Stimulated activated CD4-positive, alpha-beta T cell treated with anti-CD3 and anti-CD28 coated beads, Interleukin-2, amount 100 ng/mL, for 24 hours (primary cell): ENCODE data around the gene DTWD2.
A peak's percentile ranks its signal among the peaks of the same experiment; 100 is the strongest.
"Not testable (repeated sequence)": the region's sequence is repeated elsewhere in the genome, so short reads cannot be mapped to it uniquely, and the experiment has no call there.

Source experiments
- DNase-seq, 2 donors: peaks; one replicate each; pipeline ENCODE4 v3.0.0-alpha.2; 2020

DTWD2 gene

DNA sequence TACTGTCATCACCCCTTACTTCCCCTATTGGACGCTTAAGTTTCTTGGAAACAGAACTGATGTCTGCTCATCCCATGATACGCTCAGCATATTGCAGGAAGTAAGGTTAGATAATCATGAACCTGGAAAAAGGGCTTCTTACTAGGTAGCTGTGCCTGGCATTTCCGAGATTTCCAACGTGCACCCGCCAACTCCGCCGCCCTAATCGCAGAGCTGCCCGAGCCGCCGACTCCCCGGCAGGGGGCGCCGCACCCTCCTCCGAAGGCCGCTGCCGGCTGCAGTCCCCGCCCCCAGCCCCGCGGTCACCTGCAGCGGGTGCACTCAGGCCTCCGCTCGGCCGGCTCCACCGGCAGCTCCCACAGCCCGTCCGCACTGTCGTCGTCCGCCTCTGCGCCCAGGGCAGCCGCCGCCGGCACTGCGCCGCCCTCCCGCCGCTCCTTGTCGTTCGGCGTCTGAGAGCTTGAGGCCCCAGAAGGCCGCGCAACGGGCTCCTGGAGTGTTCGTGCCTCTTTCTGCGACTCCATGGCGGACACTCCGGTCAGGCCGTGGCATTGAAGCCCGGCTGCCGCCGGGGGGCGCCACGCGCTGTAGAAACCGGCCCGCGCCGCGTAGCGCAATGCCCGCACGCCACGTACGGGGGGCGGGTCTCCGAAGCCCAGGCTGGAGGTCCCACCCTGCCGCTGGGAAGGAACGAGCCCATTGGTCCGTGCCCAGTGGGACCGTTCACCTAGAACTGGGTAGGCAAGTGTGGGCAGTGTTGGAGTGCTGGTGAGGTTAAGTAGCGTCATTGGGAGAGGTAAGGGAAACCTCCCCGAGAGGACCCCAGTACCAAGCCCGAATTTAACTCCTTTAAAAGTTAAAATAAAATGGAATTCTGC is at the start of gene DTWD2:
Gene DTWD2, minus strand, starts transcription at position 560 of the 878 bp plus-strand sequence. Its CDS starts 36 bp downstream, at position 524.
- peak; percentile 93 to 95 for DNase-seq

DNA sequence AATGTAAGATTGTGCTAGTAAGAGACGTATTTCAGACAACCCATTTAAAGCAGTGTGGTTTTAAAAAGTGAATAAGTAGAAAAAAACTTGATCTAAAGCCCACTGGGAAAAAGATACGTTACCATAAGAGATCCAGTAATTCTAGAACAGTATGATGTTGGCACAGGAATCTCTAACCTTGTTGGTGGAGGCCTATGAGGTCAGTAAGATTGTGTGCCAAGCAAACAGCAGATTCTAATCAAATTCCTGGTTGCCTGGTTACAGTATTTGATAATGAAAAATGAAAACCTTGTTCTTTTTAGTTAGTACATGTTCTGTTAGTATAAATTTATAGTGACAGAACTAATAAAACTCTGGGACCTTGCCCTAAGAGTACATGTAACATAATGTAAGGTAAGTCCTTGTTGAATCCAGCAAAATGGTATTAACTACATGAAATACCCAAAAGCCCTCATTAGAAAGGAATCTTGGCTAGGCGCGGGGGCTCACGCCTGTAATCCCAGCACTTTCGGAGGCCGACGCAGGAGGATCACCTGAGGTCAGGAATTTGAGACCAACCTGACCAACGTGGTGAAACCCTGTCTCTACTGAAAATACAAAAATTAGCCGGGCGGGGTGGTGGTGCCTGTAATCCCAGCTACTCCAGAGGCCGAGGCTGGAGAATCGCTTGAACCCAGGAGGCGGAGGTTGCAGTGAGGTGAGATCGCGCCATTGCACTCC is 49.3 kb upstream of the DTWD2 start:
- no peak for DNase-seq

DNA sequence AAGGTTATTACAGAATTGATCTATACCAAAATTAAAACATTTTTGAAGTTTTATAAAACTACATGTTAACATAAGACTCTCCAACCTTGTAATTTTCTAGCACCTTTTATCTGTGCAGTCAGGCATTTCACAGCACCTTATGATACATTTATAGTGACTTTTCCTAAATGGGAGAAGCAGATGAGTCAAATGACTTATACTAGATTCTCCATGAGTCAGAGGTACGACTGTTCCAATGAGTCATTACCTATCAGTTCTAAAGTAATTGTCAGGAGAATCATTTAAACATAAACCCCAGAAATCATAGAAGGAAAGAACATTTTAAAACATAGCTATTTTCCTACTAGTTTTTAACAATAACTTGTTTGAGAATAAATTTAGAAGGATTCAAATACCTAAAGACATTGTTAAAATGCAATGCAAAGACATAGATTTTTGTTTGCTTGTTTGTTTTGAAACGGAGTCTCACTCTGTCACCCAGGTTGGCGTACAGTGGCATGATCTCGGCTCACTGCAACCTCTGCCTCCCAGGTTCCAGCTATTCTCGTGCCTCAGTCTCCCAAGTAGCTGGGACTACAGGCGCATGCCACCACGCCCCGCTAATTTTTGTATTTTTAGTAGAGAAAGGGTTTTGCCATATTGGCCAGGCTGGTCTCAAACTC is 47.9 kb upstream of the DTWD2 start:
- no peak for DNase-seq

DNA sequence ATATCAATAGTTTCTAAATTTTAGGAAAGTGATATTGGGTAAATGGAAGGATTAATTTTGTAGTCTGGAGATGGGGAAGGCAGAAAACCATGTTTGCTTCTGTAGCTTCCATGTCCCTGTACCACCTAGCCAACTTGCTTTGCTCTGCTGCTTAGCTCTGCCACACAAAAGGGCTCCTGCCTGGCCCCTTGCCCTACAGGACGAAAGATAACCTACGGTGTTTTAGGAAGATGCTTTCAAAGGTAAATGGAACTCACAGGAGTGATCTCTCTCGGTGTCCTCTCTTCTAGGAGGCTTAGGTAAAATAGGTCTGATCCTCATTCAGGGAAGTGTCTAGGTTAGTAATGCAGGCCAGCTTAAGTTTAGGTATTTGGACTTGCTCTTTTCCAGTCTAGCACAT is 44.8 kb upstream of the DTWD2 start:
- no peak for DNase-seq

GRCh38 chr5:119032656-119033055 is 44.3 kb upstream of the DTWD2 start:
- no peak for DNase-seq

DNA sequence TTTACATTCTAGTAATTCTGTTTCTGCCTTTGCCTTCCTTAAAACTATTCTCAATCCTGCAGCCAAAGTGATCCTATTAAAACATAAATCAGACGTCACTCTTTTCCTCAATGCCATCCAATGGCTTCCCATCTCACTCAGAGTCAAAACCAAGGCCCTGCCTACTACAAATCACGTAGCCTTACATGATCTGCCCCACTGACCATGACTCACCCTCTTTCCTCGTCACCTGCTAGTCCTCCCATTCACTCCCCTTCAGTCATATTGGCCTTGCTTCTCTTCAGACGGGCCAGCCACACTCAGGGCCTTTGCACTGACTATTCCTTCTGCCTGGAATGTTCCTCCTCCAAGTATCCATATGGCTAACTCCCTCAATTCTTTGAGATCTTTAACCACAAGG is 43.6 kb upstream of the DTWD2 start:
- peak in 1 of 2 donors; percentile 18 for DNase-seq

GRCh38 chr5:119031011-119031886 is 42.9 kb upstream of the DTWD2 start:
- no peak for DNase-seq

GRCh38 chr5:119028575-119028974 is 40.2 kb upstream of the DTWD2 start:
- no peak for DNase-seq

GRCh38 chr5:119022773-119023172 is 34.4 kb upstream of the DTWD2 start:
- no peak for DNase-seq

DNA sequence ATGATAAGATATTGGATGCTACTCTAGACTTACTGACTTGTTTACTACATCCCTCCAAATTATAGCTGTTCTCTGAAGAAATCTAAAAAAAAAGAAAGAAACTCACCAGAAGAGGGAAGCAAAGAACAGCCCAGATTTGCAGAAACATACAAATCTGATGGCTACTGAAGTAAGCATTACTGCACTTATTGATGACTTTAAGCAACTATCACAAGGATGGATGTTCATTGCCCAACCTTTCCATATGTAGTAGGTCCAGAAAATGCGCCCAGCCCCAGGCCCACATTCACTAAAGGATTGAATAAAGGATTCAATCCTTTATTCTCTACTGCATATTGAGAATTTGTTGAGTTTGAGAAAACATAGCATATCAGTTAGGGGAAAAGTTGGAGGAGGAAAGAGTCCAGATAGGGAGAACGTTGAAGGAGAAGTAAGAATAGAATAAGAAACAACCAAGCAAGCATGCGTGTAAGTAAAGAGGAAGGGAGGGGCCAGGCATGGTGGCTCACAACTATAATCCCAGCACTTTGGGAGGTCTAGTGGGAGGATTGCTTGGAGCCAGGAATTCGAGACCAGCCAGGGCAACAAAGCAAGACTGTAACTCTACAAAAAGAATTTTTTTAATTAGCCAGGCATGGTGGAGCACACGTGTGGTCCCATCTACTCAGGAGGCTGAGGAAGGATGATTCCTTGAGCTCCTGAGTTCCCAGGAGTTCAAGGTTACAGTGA is 33.8 kb upstream of the DTWD2 start:
- no peak for DNase-seq

GRCh38 chr5:119021149-119021732 is 32.9 kb upstream of the DTWD2 start:
- no peak for DNase-seq

- DNase-seq, result no peak
Measured at GRCh38 chr5:119019949-119020348, 31.6 kb upstream of the DTWD2 start.

DNA sequence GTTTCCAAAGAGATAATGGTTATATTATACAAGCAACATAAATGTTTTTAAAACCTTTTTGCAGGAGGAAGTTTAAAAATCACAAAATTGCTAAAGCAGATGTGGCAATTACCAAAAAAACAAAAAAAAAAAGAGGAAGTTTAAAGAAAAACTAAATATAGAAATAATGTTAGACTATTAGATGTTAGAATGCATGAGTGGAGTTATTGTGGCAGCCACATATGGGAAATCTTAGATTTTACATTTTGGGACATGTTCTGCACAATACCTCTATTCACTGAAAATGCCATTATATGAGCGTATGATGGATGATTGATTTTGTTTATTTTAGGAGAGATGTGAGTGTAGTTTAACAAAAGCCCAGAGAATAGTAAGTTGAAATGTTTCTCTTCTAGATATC is 31.2 kb upstream of the DTWD2 start:
- no peak for DNase-seq

GRCh38 chr5:119017994-119018393 is 29.6 kb upstream of the DTWD2 start:
- DNase-seq, result no peak

GRCh38 chr5:119016125-119016774 is 27.9 kb upstream of the DTWD2 start:
- no peak for DNase-seq

GRCh38 chr5:119011186-119011585 is 22.8 kb upstream of the DTWD2 start:
- no peak for DNase-seq

DNA sequence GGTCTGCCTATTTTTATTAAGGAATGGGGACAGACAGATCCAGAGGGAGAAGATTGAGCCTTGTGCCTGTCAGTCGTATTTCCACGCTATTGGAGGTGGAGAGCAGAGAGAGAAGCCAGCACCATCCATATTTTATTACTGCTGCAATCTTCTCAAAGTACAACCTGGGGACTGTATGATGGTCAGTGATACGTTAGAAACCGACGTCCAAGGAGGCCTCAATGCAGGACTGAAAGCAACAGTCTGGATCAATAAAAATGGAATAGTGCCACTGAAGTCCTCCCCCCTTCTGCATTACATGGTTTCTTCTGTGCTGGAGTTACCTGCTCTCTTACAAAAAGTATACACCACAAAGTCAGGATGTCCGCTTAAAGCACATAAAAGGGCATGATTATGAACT is 21.9 kb upstream of the DTWD2 start:
- DNase-seq, result no peak

DNA sequence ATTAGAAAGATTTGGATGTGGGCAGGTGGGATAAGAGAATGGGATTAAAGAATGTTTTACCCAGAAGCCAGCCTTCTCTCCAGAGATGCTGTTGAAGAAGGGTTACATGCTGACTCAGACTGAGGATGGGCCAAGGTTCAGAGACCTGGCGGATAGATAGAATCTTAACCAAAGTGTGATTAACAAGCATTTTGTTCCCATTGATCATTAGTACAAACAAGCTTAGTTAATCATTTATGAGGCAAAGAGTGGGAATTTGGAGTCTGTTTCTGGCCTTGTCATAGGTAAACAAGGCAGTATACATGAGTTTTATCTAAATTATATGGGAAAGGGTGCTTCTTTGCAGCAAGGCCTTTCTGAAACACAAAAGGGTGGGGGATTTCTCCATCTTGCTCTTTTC is 20.8 kb upstream of the DTWD2 start:
- no peak for DNase-seq

DNA sequence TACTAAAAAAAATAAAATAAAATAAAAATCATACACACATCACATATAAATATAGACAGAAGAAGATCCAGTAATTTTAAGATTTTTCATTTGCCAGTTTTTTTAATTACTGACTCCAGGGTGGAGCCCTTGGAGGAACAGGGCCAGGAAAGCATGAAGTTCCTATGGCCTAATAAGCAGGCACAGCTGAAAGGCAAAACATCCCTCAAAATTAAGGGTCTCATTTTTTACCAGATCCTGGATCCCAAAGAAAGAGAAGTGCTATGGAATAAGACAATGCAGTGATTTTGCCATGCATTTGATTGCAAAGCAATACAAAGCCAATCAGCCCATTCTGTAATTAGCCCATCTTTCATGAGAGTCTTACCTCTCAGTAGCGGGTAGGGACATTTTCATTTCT is 11.3 kb upstream of the DTWD2 start:
- DNase-seq, result no peak

DNA sequence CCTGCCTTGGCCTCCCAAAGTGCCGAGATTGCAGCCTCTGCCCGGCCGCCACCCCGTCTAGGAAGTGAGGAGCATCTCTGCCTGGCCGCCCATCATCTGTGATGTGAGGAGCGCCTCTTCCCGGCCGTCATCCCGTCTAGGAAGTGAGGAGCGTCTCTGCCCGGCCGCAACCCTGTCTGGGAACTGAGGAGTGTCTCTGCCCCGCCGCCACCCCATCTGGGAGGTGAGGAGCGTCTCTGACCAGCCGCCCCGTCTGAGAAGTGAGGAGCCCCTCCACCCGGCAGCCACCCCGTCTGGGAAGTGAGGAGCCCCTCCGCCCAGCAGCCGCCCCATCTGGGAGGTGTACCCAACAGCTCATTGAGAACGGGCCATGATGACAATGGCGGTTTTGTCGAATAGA is 10.5 kb upstream of the DTWD2 start:
- DNase-seq, result not testable (repeated sequence)

GRCh38 chr5:118996098-118996497 is 7.8 kb upstream of the DTWD2 start:
- DNase-seq, result no peak
